HepG2 (cell line): Measurements from ENCODE around the gene WNT2B. TPM values are rescaled to one million over a fixed set of nuclear protein-coding genes. Genes with fewer than 3 reads are reported as not detected.

ENCODE experiments used
- ATAC-seq: fragments of 200-7000 bp; cut with Tn5 transposase; 3 replicates; pipeline ENCODE4 v1.9.1; 2020; ENCODE audit warnings: mild to moderate bottlenecking, moderate library complexity
- BruUV-seq: library from RNA; stranded (reverse); fragments of 400-500 nt; replicated peaks from 2 replicates; lab custom pipeline; 2021; lab: Mats Ljungman, UMichigan
- CTCF ChIA-PET: fragments of 300-600 bp; formaldehyde crosslinking; extraction: SDS; loops from one replicate; lab custom pipeline; 2021; ENCODE audit warnings: low total read pairs, inconsistent platforms, low intra/inter-chr PET ratio; lab: Yijun Ruan, JAX
- POLR2A ChIA-PET: fragments of 350-600 bp; sonication (Branson Sonifier 250); formaldehyde crosslinking; loops from one replicate; lab custom pipeline; 2020; ENCODE audit warnings: antibody characterized with exemption, inconsistent platforms; lab: Yijun Ruan, JAX
- DNase-seq: peaks from one replicate; pipeline ENCODE4 v3.0.0-alpha.2; 2015; ENCODE audit warnings: low spot score
- FAIRE-seq: peaks from 3 replicates; lab custom pipeline; 2011; peaks lifted over from hg19 to GRCh38; lab: Jason Lieb, UNC
- H2AFZ ChIP-seq: one replicate; pipeline ENCODE4 v1.6.1; 2011; ENCODE audit warnings: low read length, inconsistent platforms
- H3K27ac ChIP-seq: fragments of 300-600 bp; 3 replicates; pipeline ENCODE4 v1.8.0; 2011; ENCODE audit warnings: mixed run types, mild to moderate bottlenecking, mixed read lengths, low read length, inconsistent platforms; ENCODE audit not compliant: insufficient read depth; ENCODE audit errors: extremely low read length
- H3K27me3 ChIP-seq, 2 experiments: fragments of 200-600 bp in 1 of 2; 2 replicates in 1 of 2; 3 replicates in 1 of 2; pipeline versions ENCODE4 v1.6.0 to v1.8.0; 2011; ENCODE audit warnings: low read length in 2 of 2, mild to moderate bottlenecking in 2 of 2, moderate library complexity in 2 of 2, inconsistent platforms in 1 of 2; ENCODE audit not compliant: insufficient read depth in 2 of 2, control insufficient read depth in 1 of 2
- H3K36me3 ChIP-seq, 2 experiments: fragments of 200-600 bp in 1 of 2; replicated peaks in 1 of 2; 2 replicates in 1 of 2; 3 replicates in 1 of 2; pipeline versions ENCODE4 v1.5.1 to v1.8.0; 2011; ENCODE audit warnings: low read length in 2 of 2, inconsistent platforms in 1 of 2; ENCODE audit not compliant: insufficient read depth in 2 of 2, control insufficient read depth in 1 of 2
- H3K4me1 ChIP-seq: 2 replicates; pipeline ENCODE4 v1.5.1; 2012; ENCODE audit warnings: low read length, inconsistent platforms; ENCODE audit not compliant: insufficient read depth
- H3K4me2 ChIP-seq: 2 replicates; pipeline ENCODE4 v1.6.0; 2011; ENCODE audit warnings: low read depth, low read length, inconsistent platforms
- H3K4me3 ChIP-seq, 3 experiments: fragments of 200-600 bp in 1 of 3; sonication (generic), shearing (Covaris generic) in 1 of 3; replicated peaks in 1 of 3; 2 replicates each; pipeline ENCODE4 v1.5.1; 2011 to 2016; ENCODE audit warnings: low read length in 3 of 3, inconsistent platforms in 2 of 3, low read depth in 2 of 3, mild to moderate bottlenecking in 2 of 3, control low read depth in 1 of 3, mixed read lengths in 1 of 3; ENCODE audit not compliant: insufficient read depth in 1 of 3
- H3K79me2 ChIP-seq: one replicate; pipeline ENCODE4 v1.6.1; 2011; ENCODE audit warnings: low read length, inconsistent platforms; ENCODE audit not compliant: insufficient read depth
- H3K9ac ChIP-seq: 2 replicates; pipeline ENCODE4 v1.6.0; 2011; ENCODE audit warnings: mild to moderate bottlenecking, low read depth, low read length, inconsistent platforms; ENCODE audit not compliant: insufficient read depth
- H3K9me3 ChIP-seq: 2 replicates; pipeline ENCODE4 v1.5.1; 2012; ENCODE audit warnings: mild to moderate bottlenecking, low read length
- H4K20me1 ChIP-seq: 2 replicates; pipeline ENCODE4 v1.6.0; 2011; ENCODE audit warnings: inconsistent platforms, mild to moderate bottlenecking, low read length, moderate library complexity; ENCODE audit not compliant: insufficient read depth
- ARID5B ChIP-seq: IDR thresholded peaks from 2 replicates; pipeline ENCODE4 v1.4.0; 2020; ENCODE audit warnings: mild to moderate bottlenecking, missing genetic modification reagents
- CREB1 ChIP-seq, 2 experiments: fragments of 450-650 bp in 1 of 2; IDR thresholded peaks; 2 replicates each; pipeline ENCODE4 v1.6.1; 2016 to 2017; ENCODE audit warnings: control low read depth in 1 of 2, mild to moderate bottlenecking in 1 of 2, missing compliant biosample characterization in 1 of 2, missing genetic modification characterization in 1 of 2
- CSRNP1 ChIP-seq: sonication (generic); formaldehyde crosslinking; IDR thresholded peaks from 2 replicates; pipeline ENCODE4 v1.8.1; 2023; ENCODE audit warnings: mild to moderate bottlenecking, missing genetic modification reagents
- GTF3A ChIP-seq: sonication (generic); formaldehyde crosslinking; conservative IDR thresholded peaks from 2 replicates; pipeline ENCODE4 v1.4.0; 2020; ENCODE audit warnings: mild to moderate bottlenecking, missing genetic modification reagents
- HDAC2 ChIP-seq: sonication (generic); formaldehyde crosslinking; IDR thresholded peaks from 2 replicates; pipeline ENCODE4 v1.4.0; 2020; ENCODE audit warnings: missing genetic modification reagents
- HOXA9 ChIP-seq: sonication (generic); formaldehyde crosslinking; IDR thresholded peaks from 2 replicates; pipeline ENCODE4 v1.8.1; 2022; ENCODE audit warnings: missing genetic modification reagents, mild to moderate bottlenecking, moderate library complexity, borderline replicate concordance
- TAF15 ChIP-seq: fragments of 200-400 bp; formaldehyde crosslinking; IDR thresholded peaks from one replicate; pipeline ENCODE4 v1.6.1; 2018; ENCODE audit warnings: mild to moderate bottlenecking, low read depth, low read length; ENCODE audit not compliant: poor library complexity, severe bottlenecking
- TBX3 ChIP-seq: fragments of 450-650 bp; IDR thresholded peaks from 2 replicates; pipeline ENCODE4 v1.6.1; 2017; ENCODE audit warnings: antibody characterized with exemption, mild to moderate bottlenecking, inconsistent platforms, borderline replicate concordance
- TCF7L2 ChIP-seq: IDR thresholded peaks from 2 replicates; pipeline ENCODE4 v1.6.1; 2011; ENCODE audit warnings: mild to moderate bottlenecking, low read depth, low read length, moderate library complexity
- TEAD3 ChIP-seq: optimal IDR thresholded peaks from 2 replicates; pipeline ENCODE3; 2016; ENCODE audit warnings: borderline replicate concordance
- ZIK1 ChIP-seq: sonication (generic); formaldehyde crosslinking; IDR thresholded peaks from 2 replicates; pipeline ENCODE4 v1.5.0; 2020; ENCODE audit warnings: mild to moderate bottlenecking, low read depth, missing genetic modification reagents, borderline replicate concordance
- WGBS: methylation state at CpG from one replicate; pipeline ENCODE4 v1.1.6; 2017; ENCODE audit warnings: low lambda C conversion rate; 5-methylcytosine and 5-hydroxymethylcytosine counted together
- in situ Hi-C: cut with HindIII; loops from 2 replicates; pipeline ENCODE4 v1.10.0; 2017; ENCODE audit warnings: low pct_unique_long_range_greater_than_20kb; ENCODE audit not compliant: extremely low pct_ligation_motif_present
- intact Hi-C: fragments of 100-400 bp; cut with micrococcal nuclease; formaldehyde crosslinking; loops from one replicate; pipeline ENCODE4 v1.10.0; 2022; ENCODE audit not compliant: unreplicated experiment
- polyA plus RNA-seq, 8 experiments: library from polyadenylated mRNA; depleted of rRNA in 3 of 8; stranded (reverse) in 7 of 8; unstranded in 1 of 8; fragments of >200 nt; fragmentation: Illumina TruSeq in 4 of 8; extraction: Trizol in 4 of 8; gene quantifications; 2 replicates each; pipeline versions ENCODE4 v1.2.1 to v1.2.3, GENCODE V29; 2011 to 2016; ENCODE audit warnings: low read depth in 4 of 8, missing spikeins in 1 of 8, mixed read lengths in 1 of 8; ENCODE audit not compliant: insufficient read depth in 1 of 8
- total RNA-seq, 5 experiments: library from RNA; depleted of rRNA; stranded (reverse); fragments of >200 nt; fragmentation: Illumina TruSeq; extraction: Trizol; gene quantifications; 2 replicates each; pipeline ENCODE4 v1.2.3, GENCODE V29; 2016; ENCODE audit warnings: low read depth in 1 of 5
- TF ChIP-seq, protein P1 (sequence below): IDR thresholded peaks from 2 replicates; pipeline ENCODE4 v1.6.1; 2016; ENCODE audit warnings: missing biosample characterization, missing genetic modification reagents, low read depth
- TF ChIP-seq, protein P2 (sequence below): sonication (generic); formaldehyde crosslinking; IDR thresholded peaks from 2 replicates; pipeline ENCODE4 v1.8.0; 2022; ENCODE audit warnings: missing genetic modification reagents, mild to moderate bottlenecking, borderline replicate concordance

WNT2B gene
- total and polyA plus RNA-seq, 2 of the 13 experiments (the other 11 are each of a cell fraction or from before 2014, with no cell fraction given), result 0.11 to 0.32 TPM

- TF ChIP-seq GTF3A (CRISPR knock-in tag), result no peak
These were observed 6.1 kb downstream of the WNT2B start (continued) for GRCh38 chr1:112514901-112515300.

GRCh38 chr1:112515311-112516009, 6.7 kb downstream of the WNT2B start:
- Histone ChIP-seq H3K4me1 (peaks cover 8% of the 10 kb centered on the region), H4K20me1 (no peaks in the 10 kb centered on the region), H3K36me3 (no peaks in the 10 kb centered on the region), H3K79me2 (no peaks in the 10 kb centered on the region), H3K27me3 (peaks cover 0 to 26% of the 10 kb centered on the region in 2 experiments; a peak in 3 of 5 replicates), H3K9me3 (no peaks in the 10 kb centered on the region), H2AFZ (no peak overlapping the region), H3K27ac (no peak overlapping the region), H3K4me3 (no peak overlapping the region), H3K9ac (no peak overlapping the region), H3K4me2 (no peak overlapping the region)
- DNase-seq (peak; percentile 6), ATAC-seq (peak; percentile 52), FAIRE-seq (no peak)
- POLR2A ChIA-PET, result no interaction called here
- intact Hi-C loops (no loop called here), in situ Hi-C loops (no loop called here)
- 41% methylated on average over 2 of the region's 2 CpGs for WGBS
- no TSS peak for BruUV-seq
- CTCF ChIA-PET, result no interaction called here
- TF ChIP-seq CREB1 (IDR thresholded peaks at IDR 0.05) (no peak), CREB1 (CRISPR knock-in tag; IDR thresholded peaks at IDR 0.05) (no peak), HDAC2 (CRISPR knock-in tag) (no peak), CSRNP1 (CRISPR knock-in tag) (no peak), ZIK1 (CRISPR knock-in tag) (no peak), ARID5B (CRISPR knock-in tag) (no peak), TAF15 (no peak), HOXA9 (CRISPR knock-in tag) (no peak), TEAD3 (CRISPR knock-in tag) (peak; percentile 42), TBX3 (peak; percentile 30; the same call in 1 of the 2 replicates), TCF7L2 (no peak)
- TF ChIP-seq, protein P1, sequence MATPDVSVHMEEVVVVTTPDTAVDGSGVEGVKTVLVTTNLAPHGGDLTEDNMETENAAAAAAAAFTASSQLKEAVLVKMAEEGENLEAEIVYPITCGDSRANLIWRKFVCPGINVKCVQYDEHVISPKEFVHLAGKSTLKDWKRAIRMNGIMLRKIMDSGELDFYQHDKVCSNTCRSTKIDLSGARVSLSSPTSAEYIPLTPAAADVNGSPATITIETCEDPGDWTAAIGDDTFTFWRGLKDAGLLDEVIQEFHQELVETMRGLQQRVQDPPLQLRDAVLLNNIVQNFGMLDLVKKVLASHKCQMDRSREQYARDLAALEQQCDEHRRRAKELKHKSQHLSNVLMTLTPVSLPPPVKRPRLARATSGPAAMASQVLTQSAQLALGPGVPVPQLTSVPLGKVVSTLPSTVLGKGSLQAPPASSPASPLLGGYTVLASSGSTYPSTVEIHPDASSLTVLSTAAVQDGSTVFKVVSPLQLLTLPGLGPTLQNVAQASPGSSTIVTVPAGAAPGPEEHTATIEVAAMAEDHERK (CRISPR knock-in tag), result no peak
- TF ChIP-seq, protein P2, sequence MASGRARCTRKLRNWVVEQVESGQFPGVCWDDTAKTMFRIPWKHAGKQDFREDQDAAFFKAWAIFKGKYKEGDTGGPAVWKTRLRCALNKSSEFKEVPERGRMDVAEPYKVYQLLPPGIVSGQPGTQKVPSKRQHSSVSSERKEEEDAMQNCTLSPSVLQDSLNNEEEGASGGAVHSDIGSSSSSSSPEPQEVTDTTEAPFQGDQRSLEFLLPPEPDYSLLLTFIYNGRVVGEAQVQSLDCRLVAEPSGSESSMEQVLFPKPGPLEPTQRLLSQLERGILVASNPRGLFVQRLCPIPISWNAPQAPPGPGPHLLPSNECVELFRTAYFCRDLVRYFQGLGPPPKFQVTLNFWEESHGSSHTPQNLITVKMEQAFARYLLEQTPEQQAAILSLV (CRISPR knock-in tag), result no peak
